LNCaP clone FGC (cell line): Measurements from ENCODE around the gene CXADR.
"Not testable (repeated sequence)": the region's sequence is repeated elsewhere in the genome, so short reads cannot be mapped to it uniquely, and the experiment has no call there.

ENCODE experiments used
- DNase-seq: peaks from one replicate; pipeline ENCODE4 v3.0.0-alpha.2; 2011; ENCODE audit warnings: low read depth
- H3K4me3 ChIP-seq: 2 replicates; pipeline ENCODE4 v1.5.1; 2011; ENCODE audit warnings: mild to moderate bottlenecking, low read depth, low read length, control low read depth
- CTCF ChIP-seq: IDR thresholded peaks from 2 replicates; pipeline ENCODE4 v1.5.1; 2012; ENCODE audit warnings: mild to moderate bottlenecking; ENCODE audit not compliant: control insufficient read depth, insufficient read depth; ENCODE audit errors: extremely low read depth

Gene CXADR

GRCh38 chr21:17519208-17519738 lies 6.4 kb downstream of the CXADR start:
- TF ChIP-seq CTCF: no peak
- no peak overlapping the region for H3K4me3 ChIP-seq
- DNase-seq: no peak

- H3K4me3 ChIP-seq: no peak overlapping the region
- no peak for DNase-seq
- TF ChIP-seq CTCF: no peak
Observed at GRCh38 chr21:17519965-17520609, 7.2 kb downstream of the CXADR start.

GRCh38 chr21:17523007-17523451 lies 10.2 kb downstream of the CXADR start:
- TF ChIP-seq CTCF: no peak
- no peak for DNase-seq
- no peak overlapping the region for H3K4me3 ChIP-seq

GRCh38 chr21:17523979-17524494 lies 11.2 kb downstream of the CXADR start:
- not testable (repeated sequence) for DNase-seq

GRCh38 chr21:17524635-17525034 lies 11.8 kb downstream of the CXADR start:
- H3K4me3 ChIP-seq: no peak overlapping the region
- no peak for TF ChIP-seq CTCF
- DNase-seq: no peak

More at GRCh38 chr21:17523979-17524494, 11.2 kb downstream of the CXADR start:
- H3K4me3 ChIP-seq: not testable (repeated sequence)

GRCh38 chr21:17526776-17527175 lies 13.9 kb downstream of the CXADR start:
- H3K4me3 ChIP-seq: no peak overlapping the region
- no peak for DNase-seq
- no peak for TF ChIP-seq CTCF

GRCh38 chr21:17527240-17527639 lies 14.4 kb downstream of the CXADR start:
- peak; percentile 50 for DNase-seq
- no peak for TF ChIP-seq CTCF
- no peak overlapping the region for H3K4me3 ChIP-seq
